Measurements from ENCODE around the gene TC2N. TPM values are rescaled to one million over a fixed set of nuclear protein-coding genes. Genes with fewer than 3 reads are reported as not detected.

TC2N gene
- total RNA-seq, 1 experiment from 2014 or later: 15.9 TPM

DNA sequence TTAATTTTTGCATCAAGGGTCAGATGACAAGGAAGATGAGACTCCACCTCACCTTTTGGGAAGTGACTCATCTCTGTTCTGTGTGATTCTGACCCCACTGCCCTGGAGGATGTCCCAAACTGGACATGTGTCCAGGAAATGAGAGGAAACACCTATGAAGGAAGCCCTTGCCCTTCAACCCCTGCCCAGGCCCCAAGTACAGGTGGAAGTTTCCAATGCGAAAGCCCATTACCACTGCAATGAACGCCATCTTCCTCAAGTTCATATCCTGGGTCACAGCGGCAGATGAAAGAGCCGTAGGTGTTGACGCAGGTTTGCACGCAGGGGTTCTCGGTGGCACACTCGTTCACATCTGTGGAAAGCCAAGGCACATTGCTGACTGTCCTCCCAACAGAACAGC is 19.6 kb upstream of the TC2N start:
- intact Hi-C loops (cut with micrococcal nuclease): no loop called here
- RAD21 ChIA-PET (ENCODE audit: low non-redundant PET in 1 of 2, low total read pairs in 2 of 2, uncharacterized antibody in 2 of 2, unreplicated experiment in 2 of 2): no interaction called here

More for the DNA sequence above, 19.6 kb upstream of the TC2N start:
- H3K4me1 ChIP-seq (ENCODE audit: control insufficient read depth in 1 of 2, insufficient read depth in 2 of 2, low read length in 2 of 2): no peaks in the 10 kb centered on the region
- no peak overlapping the region for H3K9ac ChIP-seq (ENCODE audit: low read length)
- H3K4me2 ChIP-seq (ENCODE audit: low read length): no peak overlapping the region
- H3K9me2 ChIP-seq (ENCODE audit: insufficient read depth): no peaks in the 10 kb centered on the region
- TF ChIP-seq POLR2AphosphoS5 (IDR thresholded peaks at IDR 0.05; ENCODE audit: low read depth, low read length): no peak
- TF ChIP-seq, protein P1, sequence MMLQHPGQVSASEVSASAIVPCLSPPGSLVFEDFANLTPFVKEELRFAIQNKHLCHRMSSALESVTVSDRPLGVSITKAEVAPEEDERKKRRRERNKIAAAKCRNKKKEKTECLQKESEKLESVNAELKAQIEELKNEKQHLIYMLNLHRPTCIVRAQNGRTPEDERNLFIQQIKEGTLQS (IDR thresholded peaks at IDR 0.05): no peak
- no peak for TF ChIP-seq ZNF274 (IDR thresholded peaks at IDR 0.05; ENCODE audit: low read depth, low read length)
- no peak for TF ChIP-seq SIN3A (IDR thresholded peaks at IDR 0.05; ENCODE audit: low read depth)
- no peak for TF ChIP-seq JUND (IDR thresholded peaks at IDR 0.05)
- TF ChIP-seq SRF (IDR thresholded peaks at IDR 0.05; ENCODE audit: low read depth): no peak
- TF ChIP-seq FOSL1 (IDR thresholded peaks at IDR 0.05; ENCODE audit: low read depth): no peak
- TF ChIP-seq, protein P2, sequence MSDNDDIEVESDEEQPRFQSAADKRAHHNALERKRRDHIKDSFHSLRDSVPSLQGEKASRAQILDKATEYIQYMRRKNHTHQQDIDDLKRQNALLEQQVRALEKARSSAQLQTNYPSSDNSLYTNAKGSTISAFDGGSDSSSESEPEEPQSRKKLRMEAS (IDR thresholded peaks at IDR 0.05): no peak
- no peak for TF ChIP-seq ELF1 (IDR thresholded peaks at IDR 0.05; ENCODE audit: borderline replicate concordance, low read depth)
- TF ChIP-seq YY1 (IDR thresholded peaks at IDR 0.05; ENCODE audit: extremely low read depth, insufficient replicate concordance, low read depth, low read length): no peak
- no peak for TF ChIP-seq EGR1 (IDR thresholded peaks at IDR 0.05; ENCODE audit: low read depth)
- TF ChIP-seq, protein P3, sequence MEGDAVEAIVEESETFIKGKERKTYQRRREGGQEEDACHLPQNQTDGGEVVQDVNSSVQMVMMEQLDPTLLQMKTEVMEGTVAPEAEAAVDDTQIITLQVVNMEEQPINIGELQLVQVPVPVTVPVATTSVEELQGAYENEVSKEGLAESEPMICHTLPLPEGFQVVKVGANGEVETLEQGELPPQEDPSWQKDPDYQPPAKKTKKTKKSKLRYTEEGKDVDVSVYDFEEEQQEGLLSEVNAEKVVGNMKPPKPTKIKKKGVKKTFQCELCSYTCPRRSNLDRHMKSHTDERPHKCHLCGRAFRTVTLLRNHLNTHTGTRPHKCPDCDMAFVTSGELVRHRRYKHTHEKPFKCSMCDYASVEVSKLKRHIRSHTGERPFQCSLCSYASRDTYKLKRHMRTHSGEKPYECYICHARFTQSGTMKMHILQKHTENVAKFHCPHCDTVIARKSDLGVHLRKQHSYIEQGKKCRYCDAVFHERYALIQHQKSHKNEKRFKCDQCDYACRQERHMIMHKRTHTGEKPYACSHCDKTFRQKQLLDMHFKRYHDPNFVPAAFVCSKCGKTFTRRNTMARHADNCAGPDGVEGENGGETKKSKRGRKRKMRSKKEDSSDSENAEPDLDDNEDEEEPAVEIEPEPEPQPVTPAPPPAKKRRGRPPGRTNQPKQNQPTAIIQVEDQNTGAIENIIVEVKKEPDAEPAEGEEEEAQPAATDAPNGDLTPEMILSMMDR (IDR thresholded peaks at IDR 0.05 in 2 of 3, conservative IDR thresholded peaks at IDR 0.05 in 1 of 3; ENCODE audit: borderline replicate concordance in 1 of 3, insufficient read depth in 1 of 3, low read depth in 2 of 3, low read length in 2 of 3): no peak
- TF ChIP-seq, protein P4, sequence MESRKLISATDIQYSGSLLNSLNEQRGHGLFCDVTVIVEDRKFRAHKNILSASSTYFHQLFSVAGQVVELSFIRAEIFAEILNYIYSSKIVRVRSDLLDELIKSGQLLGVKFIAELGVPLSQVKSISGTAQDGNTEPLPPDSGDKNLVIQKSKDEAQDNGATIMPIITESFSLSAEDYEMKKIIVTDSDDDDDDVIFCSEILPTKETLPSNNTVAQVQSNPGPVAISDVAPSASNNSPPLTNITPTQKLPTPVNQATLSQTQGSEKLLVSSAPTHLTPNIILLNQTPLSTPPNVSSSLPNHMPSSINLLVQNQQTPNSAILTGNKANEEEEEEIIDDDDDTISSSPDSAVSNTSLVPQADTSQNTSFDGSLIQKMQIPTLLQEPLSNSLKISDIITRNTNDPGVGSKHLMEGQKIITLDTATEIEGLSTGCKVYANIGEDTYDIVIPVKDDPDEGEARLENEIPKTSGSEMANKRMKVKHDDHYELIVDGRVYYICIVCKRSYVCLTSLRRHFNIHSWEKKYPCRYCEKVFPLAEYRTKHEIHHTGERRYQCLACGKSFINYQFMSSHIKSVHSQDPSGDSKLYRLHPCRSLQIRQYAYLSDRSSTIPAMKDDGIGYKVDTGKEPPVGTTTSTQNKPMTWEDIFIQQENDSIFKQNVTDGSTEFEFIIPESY (IDR thresholded peaks at IDR 0.05; ENCODE audit: extremely low read depth, insufficient replicate concordance, low read length): no peak
- TF ChIP-seq ZFX (IDR thresholded peaks at IDR 0.05): no peak
- ChIA-PET CTCF (no interaction called here), POLR2A (no interaction called here)
- H4K20me1 ChIP-seq (ENCODE audit: insufficient read depth): no peaks in the 10 kb centered on the region
- ATAC-seq: no peak
- no peak for DNase-seq (ENCODE audit: low read depth, low spot score)
- H3K9me3 ChIP-seq (ENCODE audit: control insufficient read depth in 1 of 2, insufficient read depth in 1 of 2, low read depth in 1 of 2, low read length in 2 of 2): no peaks in the 10 kb centered on the region
- BruUV-seq (replicated peaks): no TSS peak
- H3K27ac ChIP-seq (ENCODE audit: low read depth, low read length): no peak overlapping the region
- no peak overlapping the region for H3K4me3 ChIP-seq (replicated peaks in 1 of 2; ENCODE audit: low read depth in 1 of 2, low read length in 2 of 2)
- no peaks in the 10 kb centered on the region for H3K36me3 ChIP-seq (ENCODE audit: control insufficient read depth in 1 of 2, insufficient read depth in 2 of 2, low read length in 2 of 2)
- H3K79me2 ChIP-seq (ENCODE audit: insufficient read depth, low read length): no peaks in the 10 kb centered on the region
- no peak overlapping the region for H2AFZ ChIP-seq (ENCODE audit: low read depth, low read length, poor library complexity, severe bottlenecking)
- H3K27me3 ChIP-seq (ENCODE audit: insufficient read depth, low read length): no peaks in the 10 kb centered on the region
